GM23248 (cell line): Measurements from ENCODE around the gene ABCB1.

Experiments
- EZH2 ChIP-seq: fragments of 200-600 bp; sonication (generic); IDR thresholded peaks from 2 replicates; pipeline ENCODE4 v1.6.1; 2018; ENCODE audit warnings: antibody characterized with exemption, mild to moderate bottlenecking; ENCODE audit not compliant: insufficient read depth, poor library complexity, severe bottlenecking
- EZH2phosphoT487 ChIP-seq: fragments of 200-600 bp; sonication (generic); IDR thresholded peaks from 2 replicates; pipeline ENCODE4 v1.6.1; 2018; ENCODE audit warnings: antibody characterized with exemption, moderate library complexity, mild to moderate bottlenecking, low read depth; ENCODE audit not compliant: insufficient read depth

DNA sequence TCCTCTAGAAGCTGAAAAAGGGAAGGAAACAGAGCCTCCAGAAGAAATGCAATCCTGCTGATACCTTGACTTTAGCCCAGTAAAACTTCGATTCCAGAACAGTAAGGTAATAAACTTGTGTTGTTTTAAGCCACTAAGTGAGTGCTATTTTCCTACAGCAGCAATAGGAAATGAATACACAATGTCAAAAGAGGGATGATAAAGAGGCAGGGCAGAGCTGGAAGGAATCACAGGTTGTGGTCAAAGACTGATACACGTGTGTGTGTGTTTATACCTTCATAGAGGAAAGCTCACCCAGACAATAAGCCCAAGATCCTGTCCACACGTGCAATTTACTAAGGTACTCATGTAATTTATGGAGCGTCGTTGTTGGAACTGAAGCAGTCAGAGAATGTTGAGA is 9.5 kb downstream of the ABCB1 start:
- TF ChIP-seq EZH2 (no peak), EZH2phosphoT487 (no peak)
